B cell (primary cell): Measurements from ENCODE around the gene AKAP9.

Experiments used
- EZH2 ChIP-seq: IDR thresholded peaks from 2 replicates; pipeline ENCODE4 v1.6.1; 2012; ENCODE audit warnings: borderline replicate concordance, low read depth, mild to moderate bottlenecking, moderate library complexity, low read length; ENCODE audit not compliant: insufficient read depth, poor library complexity, severe bottlenecking
- TF ChIP-seq, protein P1 (sequence below): fragments of 200-600 bp; IDR thresholded peaks from one replicate; pipeline ENCODE4 v1.8.0; 2022; ENCODE audit warnings: antibody characterized with exemption, mild to moderate bottlenecking

DNA sequence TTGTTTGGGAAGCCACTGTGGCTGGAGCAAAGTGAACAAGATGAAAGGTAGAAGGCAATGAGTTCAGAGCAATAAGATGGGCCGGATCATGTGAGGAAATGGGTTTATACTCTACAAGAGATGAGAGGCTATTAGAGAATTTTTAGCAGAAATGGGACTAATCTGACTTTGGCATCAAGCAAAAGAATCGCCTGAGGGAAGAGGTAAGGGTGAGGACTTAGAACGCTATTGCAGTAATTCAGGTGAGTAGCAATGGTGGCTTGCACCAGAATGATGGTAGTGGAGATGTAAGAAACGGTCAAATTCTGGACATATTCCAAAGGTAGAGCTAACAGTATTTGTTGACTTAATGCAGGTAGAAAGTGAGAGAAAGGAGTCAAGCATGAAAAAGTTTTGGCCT is 29.5 kb upstream of the AKAP9 start:
- TF ChIP-seq, protein P1, sequence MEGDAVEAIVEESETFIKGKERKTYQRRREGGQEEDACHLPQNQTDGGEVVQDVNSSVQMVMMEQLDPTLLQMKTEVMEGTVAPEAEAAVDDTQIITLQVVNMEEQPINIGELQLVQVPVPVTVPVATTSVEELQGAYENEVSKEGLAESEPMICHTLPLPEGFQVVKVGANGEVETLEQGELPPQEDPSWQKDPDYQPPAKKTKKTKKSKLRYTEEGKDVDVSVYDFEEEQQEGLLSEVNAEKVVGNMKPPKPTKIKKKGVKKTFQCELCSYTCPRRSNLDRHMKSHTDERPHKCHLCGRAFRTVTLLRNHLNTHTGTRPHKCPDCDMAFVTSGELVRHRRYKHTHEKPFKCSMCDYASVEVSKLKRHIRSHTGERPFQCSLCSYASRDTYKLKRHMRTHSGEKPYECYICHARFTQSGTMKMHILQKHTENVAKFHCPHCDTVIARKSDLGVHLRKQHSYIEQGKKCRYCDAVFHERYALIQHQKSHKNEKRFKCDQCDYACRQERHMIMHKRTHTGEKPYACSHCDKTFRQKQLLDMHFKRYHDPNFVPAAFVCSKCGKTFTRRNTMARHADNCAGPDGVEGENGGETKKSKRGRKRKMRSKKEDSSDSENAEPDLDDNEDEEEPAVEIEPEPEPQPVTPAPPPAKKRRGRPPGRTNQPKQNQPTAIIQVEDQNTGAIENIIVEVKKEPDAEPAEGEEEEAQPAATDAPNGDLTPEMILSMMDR, result no peak
- no peak for TF ChIP-seq EZH2
